Measurements from ENCODE around the gene DRD4.
"Not testable (repeated sequence)": the region's sequence is repeated elsewhere in the genome, so short reads cannot be mapped to it uniquely, and the experiment has no call there.

Gene DRD4

GRCh38 chr11:643849-644738, 7.0 kb downstream of the DRD4 start:
- H3K4me1 ChIP-seq (ENCODE audit: control insufficient read depth in 2 of 2, insufficient read depth in 2 of 2, low read length in 2 of 2), result peaks cover 0 to 1% of the 10 kb centered on the region in 2 donors
- H3K27ac ChIP-seq (ENCODE audit: low read depth in 2 of 2, low read length in 2 of 2), result no peak overlapping the region
- H3K36me3 ChIP-seq (ENCODE audit: control insufficient read depth in 2 of 2, insufficient read depth in 2 of 2, low read length in 2 of 2), result no peaks in the 10 kb centered on the region

GRCh38 chr11:645536-645935, 8.5 kb downstream of the DRD4 start:
- no peak overlapping the region for H3K9ac ChIP-seq (ENCODE audit: low read depth in 1 of 2, low read length in 2 of 2)
- peaks cover 0 to 3% of the 10 kb centered on the region in 2 donors for H3K36me3 ChIP-seq (ENCODE audit: control insufficient read depth in 2 of 2, insufficient read depth in 2 of 2, low read length in 2 of 2)
- H3K27me3 ChIP-seq (ENCODE audit: control insufficient read depth in 2 of 2, insufficient read depth in 2 of 2, low read length in 2 of 2), result no peaks in the 10 kb centered on the region
- no peaks in the 10 kb centered on the region for H3K4me1 ChIP-seq (ENCODE audit: control insufficient read depth in 2 of 2, insufficient read depth in 2 of 2, low read length in 2 of 2)
- H3K27ac ChIP-seq (ENCODE audit: low read depth in 2 of 2, low read length in 2 of 2), result no peak overlapping the region
- no peaks in the 10 kb centered on the region for H3K9me3 ChIP-seq (ENCODE audit: control insufficient read depth in 2 of 2, low read length in 2 of 2)
- H3K4me3 ChIP-seq (ENCODE audit: low read length in 2 of 2), result no peak overlapping the region

More at GRCh38 chr11:643849-644738, 7.0 kb downstream of the DRD4 start:
- H3K4me3 ChIP-seq (ENCODE audit: low read length in 2 of 2), result no peak overlapping the region
- H3K9me3 ChIP-seq (ENCODE audit: control insufficient read depth in 2 of 2, low read length in 2 of 2), result no peaks in the 10 kb centered on the region
- peaks cover under 1 to 2% of the 10 kb centered on the region in 2 donors for H3K27me3 ChIP-seq (ENCODE audit: control insufficient read depth in 2 of 2, insufficient read depth in 2 of 2, low read length in 2 of 2)
- no peak overlapping the region for H3K9ac ChIP-seq (ENCODE audit: low read depth in 1 of 2, low read length in 2 of 2)

- peaks cover 0 to 3% of the 10 kb centered on the region in 2 donors for H3K36me3 ChIP-seq (ENCODE audit: control insufficient read depth in 2 of 2, insufficient read depth in 2 of 2, low read length in 2 of 2)
- H3K4me3 ChIP-seq (ENCODE audit: low read length in 2 of 2), result no peak overlapping the region
- H3K27me3 ChIP-seq (ENCODE audit: control insufficient read depth in 2 of 2, insufficient read depth in 2 of 2, low read length in 2 of 2), result no peaks in the 10 kb centered on the region
- no peaks in the 10 kb centered on the region for H3K4me1 ChIP-seq (ENCODE audit: control insufficient read depth in 2 of 2, insufficient read depth in 2 of 2, low read length in 2 of 2)
- H3K9me3 ChIP-seq (ENCODE audit: control insufficient read depth in 2 of 2, low read length in 2 of 2), result no peaks in the 10 kb centered on the region
- no peak overlapping the region for H3K27ac ChIP-seq (ENCODE audit: low read depth in 2 of 2, low read length in 2 of 2)
- H3K9ac ChIP-seq (ENCODE audit: low read depth in 1 of 2, low read length in 2 of 2), result no peak overlapping the region
These were observed 9.1 kb downstream of the DRD4 start for GRCh38 chr11:646214-646613.

GRCh38 chr11:647672-648158, 10.6 kb downstream of the DRD4 start:
- not testable (repeated sequence) for H3K4me1 ChIP-seq (ENCODE audit: control insufficient read depth in 2 of 2, insufficient read depth in 2 of 2, low read length in 2 of 2); H3K27me3 ChIP-seq (ENCODE audit: control insufficient read depth in 2 of 2, insufficient read depth in 2 of 2, low read length in 2 of 2); H3K9me3 ChIP-seq (ENCODE audit: control insufficient read depth in 2 of 2, low read length in 2 of 2); H3K27ac ChIP-seq (ENCODE audit: low read depth in 2 of 2, low read length in 2 of 2); H3K9ac ChIP-seq (ENCODE audit: low read depth in 1 of 2, low read length in 2 of 2); H3K36me3 ChIP-seq (ENCODE audit: control insufficient read depth in 2 of 2, insufficient read depth in 2 of 2, low read length in 2 of 2); H3K4me3 ChIP-seq (ENCODE audit: low read length in 2 of 2)

- Histone ChIP-seq H3K36me3 (ENCODE audit: control insufficient read depth in 2 of 2, insufficient read depth in 2 of 2, low read length in 2 of 2) (peaks cover 0 to 3% of the 10 kb centered on the region in 2 donors), H3K27me3 (ENCODE audit: control insufficient read depth in 2 of 2, insufficient read depth in 2 of 2, low read length in 2 of 2) (no peaks in the 10 kb centered on the region)
These were observed 13.4 kb downstream of the DRD4 start for GRCh38 chr11:650482-650881.

GRCh38 chr11:653136-653535, 16.1 kb downstream of the DRD4 start:
- H3K36me3 ChIP-seq (ENCODE audit: control insufficient read depth in 2 of 2, insufficient read depth in 2 of 2, low read length in 2 of 2); H3K27me3 ChIP-seq (ENCODE audit: control insufficient read depth in 2 of 2, insufficient read depth in 2 of 2, low read length in 2 of 2); H3K9me3 ChIP-seq (ENCODE audit: control insufficient read depth in 2 of 2, low read length in 2 of 2); H3K4me1 ChIP-seq (ENCODE audit: control insufficient read depth in 2 of 2, insufficient read depth in 2 of 2, low read length in 2 of 2); H3K9ac ChIP-seq (ENCODE audit: low read depth in 1 of 2, low read length in 2 of 2); H3K27ac ChIP-seq (ENCODE audit: low read depth in 2 of 2, low read length in 2 of 2); H3K4me3 ChIP-seq (ENCODE audit: low read length in 2 of 2): not testable (repeated sequence)

More at GRCh38 chr11:650482-650881, 13.4 kb downstream of the DRD4 start:
- no peaks in the 10 kb centered on the region for H3K9me3 ChIP-seq (ENCODE audit: control insufficient read depth in 2 of 2, low read length in 2 of 2)
- H3K4me3 ChIP-seq (ENCODE audit: low read length in 2 of 2), result no peak overlapping the region
- H3K27ac ChIP-seq (ENCODE audit: low read depth in 2 of 2, low read length in 2 of 2), result no peak overlapping the region
- H3K9ac ChIP-seq (ENCODE audit: low read depth in 1 of 2, low read length in 2 of 2), result no peak overlapping the region
- H3K4me1 ChIP-seq (ENCODE audit: control insufficient read depth in 2 of 2, insufficient read depth in 2 of 2, low read length in 2 of 2), result peaks cover 5 to 6% of the 10 kb centered on the region in 2 donors

GRCh38 chr11:653837-654236, 16.8 kb downstream of the DRD4 start:
- no peaks in the 10 kb centered on the region for H3K27me3 ChIP-seq (ENCODE audit: control insufficient read depth in 2 of 2, insufficient read depth in 2 of 2, low read length in 2 of 2)
- no peak overlapping the region for H3K4me3 ChIP-seq (ENCODE audit: low read length in 2 of 2)
- H3K9me3 ChIP-seq (ENCODE audit: control insufficient read depth in 2 of 2, low read length in 2 of 2), result no peaks in the 10 kb centered on the region
- H3K9ac ChIP-seq (ENCODE audit: low read depth in 1 of 2, low read length in 2 of 2), result no peak overlapping the region
- no peak overlapping the region for H3K27ac ChIP-seq (ENCODE audit: low read depth in 2 of 2, low read length in 2 of 2)
- peaks cover 3 to 6% of the 10 kb centered on the region in 2 donors for H3K36me3 ChIP-seq (ENCODE audit: control insufficient read depth in 2 of 2, insufficient read depth in 2 of 2, low read length in 2 of 2)
- H3K4me1 ChIP-seq (ENCODE audit: control insufficient read depth in 2 of 2, insufficient read depth in 2 of 2, low read length in 2 of 2), result peaks cover 6 to 7% of the 10 kb centered on the region in 2 donors

- not testable (repeated sequence) for H3K27ac ChIP-seq (ENCODE audit: low read depth in 2 of 2, low read length in 2 of 2); H3K36me3 ChIP-seq (ENCODE audit: control insufficient read depth in 2 of 2, insufficient read depth in 2 of 2, low read length in 2 of 2); H3K9ac ChIP-seq (ENCODE audit: low read depth in 1 of 2, low read length in 2 of 2); H3K4me1 ChIP-seq (ENCODE audit: control insufficient read depth in 2 of 2, insufficient read depth in 2 of 2, low read length in 2 of 2); H3K27me3 ChIP-seq (ENCODE audit: control insufficient read depth in 2 of 2, insufficient read depth in 2 of 2, low read length in 2 of 2); H3K4me3 ChIP-seq (ENCODE audit: low read length in 2 of 2); H3K9me3 ChIP-seq (ENCODE audit: control insufficient read depth in 2 of 2, low read length in 2 of 2)
These were observed 17.4 kb downstream of the DRD4 start for GRCh38 chr11:654444-654843.

GRCh38 chr11:655036-655726, 18.1 kb downstream of the DRD4 start:
- H3K4me1 ChIP-seq (ENCODE audit: control insufficient read depth in 2 of 2, insufficient read depth in 2 of 2, low read length in 2 of 2), result peaks cover 6 to 7% of the 10 kb centered on the region in 2 donors
- no peak overlapping the region for H3K4me3 ChIP-seq (ENCODE audit: low read length in 2 of 2)
- H3K36me3 ChIP-seq (ENCODE audit: control insufficient read depth in 2 of 2, insufficient read depth in 2 of 2, low read length in 2 of 2), result peaks cover 9 to 12% of the 10 kb centered on the region in 2 donors
- no peak overlapping the region for H3K27ac ChIP-seq (ENCODE audit: low read depth in 2 of 2, low read length in 2 of 2)
- H3K27me3 ChIP-seq (ENCODE audit: control insufficient read depth in 2 of 2, insufficient read depth in 2 of 2, low read length in 2 of 2), result no peaks in the 10 kb centered on the region
- H3K9ac ChIP-seq (ENCODE audit: low read depth in 1 of 2, low read length in 2 of 2), result no peak overlapping the region
- H3K9me3 ChIP-seq (ENCODE audit: control insufficient read depth in 2 of 2, low read length in 2 of 2), result no peaks in the 10 kb centered on the region

GRCh38 chr11:656426-656825, 19.4 kb downstream of the DRD4 start:
- Histone ChIP-seq H3K27me3 (ENCODE audit: control insufficient read depth in 2 of 2, insufficient read depth in 2 of 2, low read length in 2 of 2) (no peaks in the 10 kb centered on the region), H3K9ac (ENCODE audit: low read depth in 1 of 2, low read length in 2 of 2) (no peak overlapping the region), H3K27ac (ENCODE audit: low read depth in 2 of 2, low read length in 2 of 2) (no peak overlapping the region), H3K36me3 (ENCODE audit: control insufficient read depth in 2 of 2, insufficient read depth in 2 of 2, low read length in 2 of 2) (peaks cover 10 to 12% of the 10 kb centered on the region in 2 donors), H3K4me3 (ENCODE audit: low read length in 2 of 2) (no peak overlapping the region), H3K9me3 (ENCODE audit: control insufficient read depth in 2 of 2, low read length in 2 of 2) (no peaks in the 10 kb centered on the region), H3K4me1 (ENCODE audit: control insufficient read depth in 2 of 2, insufficient read depth in 2 of 2, low read length in 2 of 2) (peaks cover 6 to 7% of the 10 kb centered on the region in 2 donors)
